Esophagus (tissue), 2 donors: Measurements from ENCODE around the gene VWA5B1. TPM values are rescaled to one million over a fixed set of nuclear protein-coding genes. Genes with fewer than 3 reads are reported as not detected.

Experiments used
- H3K27ac ChIP-seq, 2 donors: one replicate each; pipeline ENCODE4 v1.5.1; 2013; ENCODE audit warnings: low read depth in 2 of 2, mild to moderate bottlenecking in 2 of 2, inconsistent platforms in 1 of 2, low read length in 1 of 2, moderate library complexity in 1 of 2
- H3K27me3 ChIP-seq, 2 donors: one replicate each; pipeline ENCODE4 v1.6.1; 2013; ENCODE audit warnings: low read length in 2 of 2, control low read depth in 1 of 2, mild to moderate bottlenecking in 1 of 2; ENCODE audit not compliant: insufficient read depth in 2 of 2, control insufficient read depth in 1 of 2
- H3K36me3 ChIP-seq, 2 donors: one replicate each; pipeline ENCODE4 v1.6.1; 2013; ENCODE audit warnings: low read length in 1 of 2; ENCODE audit not compliant: control insufficient read depth in 2 of 2, insufficient read depth in 2 of 2
- H3K4me1 ChIP-seq, 2 donors: one replicate each; pipeline ENCODE4 v1.6.1; 2013; ENCODE audit warnings: low read length in 1 of 2; ENCODE audit not compliant: control insufficient read depth in 2 of 2, insufficient read depth in 2 of 2
- H3K4me3 ChIP-seq, 2 donors: one replicate each; pipeline ENCODE4 v1.5.1; 2013; ENCODE audit warnings: low read length in 2 of 2, mild to moderate bottlenecking in 2 of 2, low read depth in 1 of 2, moderate library complexity in 1 of 2
- H3K9me3 ChIP-seq, 2 donors: one replicate each; pipeline ENCODE4 v1.6.1; 2013; ENCODE audit warnings: mild to moderate bottlenecking in 2 of 2, low read depth in 1 of 2, low read length in 1 of 2, moderate library complexity in 1 of 2; ENCODE audit not compliant: control insufficient read depth in 2 of 2, insufficient read depth in 1 of 2
- WGBS, 2 donors: extraction: QIAGEN DNeasy Blood & Tissue Kit; methylation state at CpG; one replicate each; pipeline ENCODE4 v1.1.7; 2013; 5-methylcytosine and 5-hydroxymethylcytosine counted together
- polyA plus RNA-seq, 2 donors: library from polyadenylated mRNA; stranded (reverse); fragments of 200-250 nt; gene quantifications; one replicate each; pipeline ENCODE4 v1.2.3, GENCODE V29; 2013
- donor health status: healthy with polysubstance abuse.
- donor health status: Bipolar disorder and iron deficiency.

VWA5B1 gene
- polyA plus RNA-seq, 2 donors, result not detected

DNA sequence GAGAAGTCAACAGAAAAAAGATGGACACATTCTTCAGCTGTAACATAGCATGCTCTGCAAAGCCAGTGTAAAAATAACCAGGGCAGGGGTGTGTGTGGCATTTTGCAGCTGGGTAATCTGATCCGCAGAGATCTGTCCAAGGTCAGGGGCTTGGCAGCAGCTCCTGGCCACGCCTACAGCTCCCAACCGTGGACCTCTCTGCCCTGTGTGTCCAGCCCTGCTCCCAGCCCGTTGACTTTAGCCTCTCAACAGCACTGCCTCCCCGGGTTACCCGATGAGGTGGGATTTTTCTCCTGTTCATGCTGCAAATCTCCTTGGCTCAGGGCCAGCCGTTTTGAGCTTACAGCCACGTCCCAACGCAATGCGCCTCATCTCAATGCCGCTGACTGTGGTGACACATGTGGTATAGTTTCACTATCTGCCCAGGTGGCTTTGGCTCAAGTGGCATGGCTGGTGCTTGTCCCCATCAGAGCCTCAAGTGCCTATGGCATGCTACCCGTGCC is 68.1 kb downstream of the VWA5B1 start:
- Histone ChIP-seq H3K27ac (no peak overlapping the region), H3K36me3 (no peaks in the 10 kb centered on the region), H3K4me3 (no peak overlapping the region), H3K27me3 (peaks cover 3 to 5% of the 10 kb centered on the region in 2 donors), H3K4me1 (peaks cover 3 to 27% of the 10 kb centered on the region in 2 donors), H3K9me3 (peaks cover 0 to 4% of the 10 kb centered on the region in 2 donors)
- 26 to 27% methylated on average over 12 of the region's 12 CpGs for WGBS, 2 donors

DNA sequence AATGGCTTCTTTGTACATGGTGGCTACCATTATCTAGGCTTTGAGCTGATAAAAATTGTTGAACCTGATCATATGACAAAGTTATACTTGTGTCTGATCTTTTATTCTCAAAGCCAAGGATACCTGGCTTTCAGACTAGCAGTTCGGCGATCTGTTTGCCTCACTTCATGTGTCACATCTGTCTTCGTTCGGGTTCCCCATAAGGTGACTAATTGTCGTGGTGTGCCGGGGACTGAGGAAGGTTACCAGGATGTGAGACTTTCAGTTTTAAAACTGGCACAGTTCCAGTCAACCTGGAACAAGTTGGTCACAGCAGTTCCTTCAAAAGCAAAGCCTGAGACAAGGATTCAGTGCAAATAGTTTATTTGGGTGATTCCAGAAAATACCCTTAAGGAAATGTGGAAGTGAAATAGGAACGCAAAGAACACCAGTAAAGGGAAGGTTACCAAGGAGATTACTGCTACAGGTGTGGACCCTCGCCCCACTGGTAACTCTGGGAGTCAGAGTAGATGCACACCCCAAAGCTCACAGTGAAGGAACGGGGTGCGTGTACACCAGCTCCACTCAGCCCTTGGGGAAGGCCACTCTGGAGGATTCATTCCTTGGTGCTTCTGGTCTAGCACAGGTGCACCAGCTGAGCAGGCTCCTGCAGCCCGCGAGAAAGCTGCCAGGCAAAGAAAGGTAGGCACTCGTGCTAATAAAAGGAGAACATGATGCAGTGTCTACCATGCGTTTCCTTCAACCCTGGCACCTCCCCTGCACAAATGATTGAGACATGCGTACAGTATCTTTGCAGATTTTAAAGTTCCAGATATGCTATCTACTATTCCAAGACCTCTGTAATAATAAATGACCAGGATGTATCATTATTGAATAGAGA is 69.0 kb downstream of the VWA5B1 start:
- Histone ChIP-seq H3K27me3 (peaks cover 3 to 5% of the 10 kb centered on the region in 2 donors), H3K9me3 (peaks cover 0 to 4% of the 10 kb centered on the region in 2 donors), H3K4me3 (no peak overlapping the region), H3K36me3 (no peaks in the 10 kb centered on the region), H3K4me1 (peaks cover 3 to 27% of the 10 kb centered on the region in 2 donors), H3K27ac (no peak overlapping the region)
- whole genome bisulfite sequencing, 2 donors, result 58 to 65% methylated on average over 15 of the region's 15 CpGs

DNA sequence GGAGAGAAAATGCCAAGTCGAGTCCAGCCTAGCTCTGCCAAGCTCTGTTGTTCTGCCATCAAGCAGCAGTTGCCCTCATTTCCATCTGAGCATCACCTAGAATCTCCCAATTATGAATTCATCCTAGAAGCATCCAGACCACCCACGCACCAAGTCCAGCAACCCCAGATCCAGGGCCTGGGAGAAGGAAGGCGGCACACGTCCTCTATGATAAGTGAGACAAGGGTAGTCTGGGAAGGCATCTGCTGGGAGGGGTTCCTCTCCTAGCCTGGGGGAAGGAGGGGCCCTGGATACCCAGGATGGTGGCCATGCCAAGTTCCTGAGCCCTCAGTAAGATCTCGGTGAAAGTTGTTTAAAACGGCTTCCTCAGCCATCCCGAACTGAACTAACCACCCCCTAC is 70.7 kb downstream of the VWA5B1 start:
- H3K27me3 ChIP-seq, result peaks cover 3 to 9% of the 10 kb centered on the region in 2 donors
- H3K4me3 ChIP-seq, result no peak overlapping the region
- no peak overlapping the region for H3K27ac ChIP-seq
- WGBS, 2 donors, result 74 to 78% methylated on average over 7 of the region's 7 CpGs
- peaks cover 7 to 25% of the 10 kb centered on the region in 2 donors for H3K4me1 ChIP-seq
- peaks cover 0 to 4% of the 10 kb centered on the region in 2 donors for H3K9me3 ChIP-seq
- H3K36me3 ChIP-seq, result no peaks in the 10 kb centered on the region

DNA sequence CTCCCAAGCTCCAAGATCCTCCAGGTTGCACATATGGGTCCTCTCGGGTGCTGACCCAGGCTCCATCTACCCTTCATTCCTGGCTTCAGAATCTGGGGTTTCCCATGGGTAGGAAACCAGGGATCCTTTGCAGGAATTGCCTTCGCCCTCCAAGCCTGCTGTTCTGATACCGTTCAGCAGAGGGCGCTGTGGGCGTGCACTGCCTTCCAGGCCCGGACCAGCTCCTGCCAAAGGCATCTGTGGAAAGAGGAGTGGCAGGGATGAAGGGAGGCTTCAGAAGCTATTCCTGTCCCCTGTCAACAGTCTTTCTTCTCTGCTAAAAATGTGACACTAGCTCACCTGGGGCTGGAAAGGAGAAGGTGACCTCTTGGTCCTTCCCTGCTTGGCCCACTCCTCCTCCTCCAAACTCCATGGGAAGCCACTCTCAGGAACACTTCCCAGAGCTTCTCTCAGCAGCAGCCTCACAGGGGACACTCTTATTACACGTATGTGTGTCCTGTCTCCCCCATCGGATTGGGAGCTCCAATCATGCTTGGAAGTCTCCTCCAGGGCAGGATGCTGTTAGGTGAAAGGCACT is 71.2 kb downstream of the VWA5B1 start:
- Histone ChIP-seq H3K4me3 (no peak overlapping the region), H3K27ac (no peak overlapping the region), H3K36me3 (no peaks in the 10 kb centered on the region), H3K9me3 (peaks cover 0 to 4% of the 10 kb centered on the region in 2 donors), H3K4me1 (peaks cover 7 to 23% of the 10 kb centered on the region in 2 donors), H3K27me3 (peaks cover 3 to 14% of the 10 kb centered on the region in 2 donors)
- WGBS, 2 donors, result 15 to 18% methylated on average over 8 of the region's 8 CpGs

DNA sequence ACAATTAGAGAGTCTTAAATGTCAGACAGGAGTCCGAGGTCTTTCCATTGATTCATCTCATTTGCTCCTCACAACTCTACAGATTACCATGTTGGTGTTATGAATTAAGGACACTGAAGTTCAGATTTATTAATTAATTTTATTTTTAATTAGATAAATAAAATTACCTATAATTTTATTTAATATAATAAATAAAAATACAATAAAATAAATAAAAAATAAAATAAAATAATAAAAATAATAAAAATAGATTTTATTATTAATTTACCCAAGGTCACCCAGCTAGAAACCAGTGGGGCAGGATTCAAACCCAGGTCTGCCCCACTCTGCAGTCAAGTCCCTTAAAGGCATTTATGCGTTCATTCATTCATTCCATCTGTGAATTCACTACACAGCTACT is 72.2 kb downstream of the VWA5B1 start:
- H3K4me1 ChIP-seq, result peaks cover 7 to 18% of the 10 kb centered on the region in 2 donors
- no peak overlapping the region for H3K4me3 ChIP-seq
- no peak overlapping the region for H3K27ac ChIP-seq
- H3K9me3 ChIP-seq, result peaks cover 0 to 4% of the 10 kb centered on the region in 2 donors
- WGBS, 2 donors, result 95 to 98% methylated on average over 2 of the region's 2 CpGs
- H3K27me3 ChIP-seq, result peaks cover 3 to 14% of the 10 kb centered on the region in 2 donors
- H3K36me3 ChIP-seq, result no peaks in the 10 kb centered on the region

DNA sequence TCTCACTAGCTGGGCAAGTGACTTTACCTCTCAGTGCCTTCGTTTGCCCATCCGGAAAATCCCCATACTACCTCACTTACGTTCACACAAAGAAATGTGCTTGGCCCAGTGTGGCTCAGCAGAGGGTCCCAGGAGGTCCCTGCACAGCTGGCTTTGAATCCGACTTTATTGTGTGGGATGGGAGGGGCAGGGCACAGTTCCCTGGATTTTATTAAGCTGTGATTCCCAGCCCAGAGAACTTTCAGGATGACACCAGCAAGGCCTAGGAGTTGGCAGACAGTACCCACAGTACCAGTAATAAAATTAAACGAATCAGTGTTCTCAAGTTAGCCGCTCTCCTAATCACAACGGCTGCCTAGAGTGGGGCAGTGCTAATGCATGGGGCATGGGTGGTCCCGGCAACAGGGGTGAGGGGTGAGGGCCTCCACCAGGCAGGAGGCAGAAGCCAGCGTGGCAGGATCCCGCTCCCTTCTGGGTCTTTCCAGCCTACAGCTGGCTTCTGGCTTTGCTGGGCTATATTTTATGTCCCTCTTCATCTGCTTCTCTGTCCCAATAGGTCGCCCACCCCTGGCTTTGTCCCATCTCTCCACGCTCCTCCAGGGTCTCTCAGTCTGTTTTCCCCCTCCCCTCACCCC is 74.9 kb downstream of the VWA5B1 start:
- Histone ChIP-seq H3K4me3 (no peak overlapping the region), H3K4me1 (peaks cover 5% of the 10 kb centered on the region in 2 donors), H3K36me3 (no peaks in the 10 kb centered on the region), H3K27me3 (peaks cover 3 to 14% of the 10 kb centered on the region in 2 donors), H3K9me3 (peaks cover 0 to 4% of the 10 kb centered on the region in 2 donors), H3K27ac (no peak overlapping the region)
- 43 to 44% methylated on average over 12 of the region's 12 CpGs for WGBS, 2 donors

DNA sequence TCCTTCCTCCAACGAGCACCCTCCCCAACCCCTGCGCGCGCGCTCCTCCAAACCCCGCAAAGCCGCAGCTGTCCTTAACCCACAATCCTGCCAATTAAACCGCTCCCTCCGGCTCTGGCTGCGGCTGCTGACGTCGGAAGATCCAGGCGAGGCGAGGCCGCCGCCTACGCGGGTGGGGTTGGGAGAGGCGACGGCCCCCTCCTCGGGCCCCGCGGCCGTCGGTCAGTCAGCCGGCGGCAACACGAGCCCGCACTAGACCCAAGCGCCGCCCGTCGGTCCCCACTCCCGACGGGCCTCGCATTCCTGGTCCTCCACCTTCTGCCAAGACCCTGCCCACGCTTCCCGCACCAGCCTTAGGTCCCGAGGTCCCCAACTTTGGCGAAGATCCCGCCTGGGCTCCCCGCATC is 75.4 kb downstream of the VWA5B1 start:
- no peak overlapping the region for H3K4me3 ChIP-seq
- peaks cover 3 to 14% of the 10 kb centered on the region in 2 donors for H3K27me3 ChIP-seq
- peaks cover 0 to 4% of the 10 kb centered on the region in 2 donors for H3K9me3 ChIP-seq
- 1 to 3% methylated on average over 42 of the region's 42 CpGs for WGBS, 2 donors
- H3K36me3 ChIP-seq, result no peaks in the 10 kb centered on the region
- peaks cover 5% of the 10 kb centered on the region in 2 donors for H3K4me1 ChIP-seq
- no peak overlapping the region for H3K27ac ChIP-seq

DNA sequence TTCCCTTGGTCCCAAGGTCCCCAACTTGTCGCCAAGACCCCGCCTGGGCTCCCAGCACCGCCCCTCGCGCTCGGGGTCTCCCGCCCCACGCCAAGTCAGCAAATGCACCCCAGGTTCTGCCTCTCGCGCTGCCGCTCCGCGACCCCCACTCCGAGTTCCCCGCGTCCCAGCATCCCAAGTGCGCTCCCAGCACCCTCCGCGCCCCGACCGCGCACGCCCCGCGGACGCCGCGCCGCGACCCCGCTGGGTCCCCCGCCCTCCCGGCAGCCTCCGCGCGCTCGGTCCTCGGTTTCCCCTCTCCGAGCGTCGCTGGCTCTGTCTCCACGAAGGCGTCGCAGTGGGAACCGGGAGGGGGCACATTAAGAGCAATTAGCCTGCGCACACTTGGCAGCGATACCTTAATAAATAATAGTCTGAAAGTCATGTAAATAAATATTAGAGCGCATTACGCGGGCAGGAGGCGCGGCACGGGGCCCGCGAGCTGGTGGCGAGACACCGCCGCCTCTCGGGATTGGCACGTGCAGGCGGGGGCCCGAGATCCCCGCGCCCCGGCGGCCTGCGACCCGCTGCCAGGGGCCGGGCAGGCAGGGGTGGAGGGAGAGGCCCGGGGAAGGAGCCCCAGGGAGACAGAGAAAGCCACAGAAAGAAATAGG is 75.9 kb downstream of the VWA5B1 start:
- no peaks in the 10 kb centered on the region for H3K36me3 ChIP-seq
- H3K4me3 ChIP-seq, result no peak overlapping the region
- peaks cover 0 to 14% of the 10 kb centered on the region in 2 donors for H3K27me3 ChIP-seq
- 4% methylated on average over 69 to 70 of the region's 70 CpGs for WGBS, 2 donors
- H3K4me1 ChIP-seq, result peaks cover 5% of the 10 kb centered on the region in 2 donors
- H3K9me3 ChIP-seq, result peaks cover 0 to 4% of the 10 kb centered on the region in 2 donors
- H3K27ac ChIP-seq, result no peak overlapping the region

DNA sequence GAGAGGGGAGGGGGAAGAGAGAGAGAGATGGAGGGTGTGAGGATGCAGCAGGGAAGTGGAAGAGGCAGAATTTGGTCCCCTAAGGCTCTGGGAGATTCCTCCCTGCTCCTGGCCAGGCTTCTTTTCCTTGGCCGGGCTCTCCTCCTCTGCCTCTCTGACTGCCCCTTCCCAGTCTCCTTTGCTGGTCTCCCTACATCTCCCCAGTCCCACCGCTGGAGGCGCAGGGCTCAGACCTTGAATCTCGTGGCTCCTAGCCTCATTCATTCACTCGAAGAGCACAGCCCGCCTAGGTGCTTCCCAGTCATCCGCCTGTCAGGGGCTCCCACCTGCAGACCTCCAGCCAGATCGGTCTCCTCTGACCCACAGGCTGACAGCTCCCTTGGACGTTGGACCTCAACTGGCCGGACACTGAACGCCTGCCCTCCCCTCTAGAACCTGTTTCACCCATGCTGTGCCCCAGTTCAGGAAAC is 76.5 kb downstream of the VWA5B1 start:
- Histone ChIP-seq H3K4me3 (no peak overlapping the region), H3K27ac (no peak overlapping the region), H3K36me3 (no peaks in the 10 kb centered on the region), H3K4me1 (peaks cover 5% of the 10 kb centered on the region in 2 donors), H3K9me3 (no peaks in the 10 kb centered on the region), H3K27me3 (peaks cover 0 to 14% of the 10 kb centered on the region in 2 donors)
- 10% methylated on average over 10 to 11 of the region's 11 CpGs for WGBS, 2 donors
